Prostate gland (tissue), 2 donors: ENCODE results near the gene DOCK7.

Experiments used
- POLR2AphosphoS5 ChIP-seq: sonication (generic); formaldehyde crosslinking; IDR thresholded peaks from one replicate; pipeline ENCODE4 v1.6.1; 2017; ENCODE audit warnings: antibody characterized with exemption
- TF ChIP-seq, protein P1 (sequence below), 4 experiments: fragments of 200-600 bp in 2 of 4; fragments of 450-650 bp in 2 of 4; sonication (generic) in 2 of 4; IDR thresholded peaks; 1 replicate in 3 of 4; 2 replicates in 1 of 4; pipeline ENCODE4 v1.5.1; 2016 to 2019; ENCODE audit warnings: antibody characterized with exemption in 4 of 4, mild to moderate bottlenecking in 2 of 4, moderate library complexity in 2 of 4

GRCh38 chr1:62597281-62597680, 90.9 kb downstream of the DOCK7 start, which contains the start of gene ANGPTL3:
- TF ChIP-seq, protein P1, sequence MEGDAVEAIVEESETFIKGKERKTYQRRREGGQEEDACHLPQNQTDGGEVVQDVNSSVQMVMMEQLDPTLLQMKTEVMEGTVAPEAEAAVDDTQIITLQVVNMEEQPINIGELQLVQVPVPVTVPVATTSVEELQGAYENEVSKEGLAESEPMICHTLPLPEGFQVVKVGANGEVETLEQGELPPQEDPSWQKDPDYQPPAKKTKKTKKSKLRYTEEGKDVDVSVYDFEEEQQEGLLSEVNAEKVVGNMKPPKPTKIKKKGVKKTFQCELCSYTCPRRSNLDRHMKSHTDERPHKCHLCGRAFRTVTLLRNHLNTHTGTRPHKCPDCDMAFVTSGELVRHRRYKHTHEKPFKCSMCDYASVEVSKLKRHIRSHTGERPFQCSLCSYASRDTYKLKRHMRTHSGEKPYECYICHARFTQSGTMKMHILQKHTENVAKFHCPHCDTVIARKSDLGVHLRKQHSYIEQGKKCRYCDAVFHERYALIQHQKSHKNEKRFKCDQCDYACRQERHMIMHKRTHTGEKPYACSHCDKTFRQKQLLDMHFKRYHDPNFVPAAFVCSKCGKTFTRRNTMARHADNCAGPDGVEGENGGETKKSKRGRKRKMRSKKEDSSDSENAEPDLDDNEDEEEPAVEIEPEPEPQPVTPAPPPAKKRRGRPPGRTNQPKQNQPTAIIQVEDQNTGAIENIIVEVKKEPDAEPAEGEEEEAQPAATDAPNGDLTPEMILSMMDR (IDR thresholded peaks at IDR 0.05) = no peak
- no peak for TF ChIP-seq POLR2AphosphoS5
